ENCODE measurements around the gene DAPK1. TPM values are rescaled to one million over a fixed set of nuclear protein-coding genes. Genes with fewer than 3 reads are reported as not detected.

The DAPK1 gene
- total and polyA plus RNA-seq, 3 donors from 2014 or later = 35.1 to 74.6 (median 71.0) TPM

DNA sequence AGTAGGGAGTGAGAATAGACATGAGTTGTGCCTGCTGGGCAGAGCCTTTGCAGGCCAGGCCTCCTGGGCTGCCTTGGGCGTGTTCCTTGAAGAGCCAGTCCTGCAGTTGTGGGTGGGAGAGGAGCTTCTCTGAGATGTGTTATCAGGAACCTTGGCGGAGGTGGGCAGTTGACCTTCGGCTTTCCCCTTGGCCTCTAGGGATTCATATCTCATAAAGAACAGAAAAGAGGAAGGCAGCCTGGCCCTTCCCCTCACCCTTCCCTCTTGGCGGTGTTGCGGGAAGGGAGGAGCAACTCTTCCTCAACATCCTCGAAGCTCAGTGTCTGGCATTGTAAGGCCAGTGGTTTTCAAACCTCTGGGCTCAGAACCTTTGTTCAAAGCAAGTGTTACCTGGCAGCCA is 59.2 kb downstream of the DAPK1 start:
- H3K4me1 ChIP-seq = peaks cover 10% of the 10 kb centered on the region
- 47 to 69% methylated on average over 5 to 6 of the region's 6 CpGs for WGBS, 2 donors
- DNase-seq = no peak
- intact Hi-C loops (cut with DNase I; ENCODE audit: low total_unique reads) = no loop called here
- no peaks in the 10 kb centered on the region for H3K27me3 ChIP-seq
- no peak overlapping the region for H3K27ac ChIP-seq
- H3K4me3 ChIP-seq = no peak overlapping the region
- no peaks in the 10 kb centered on the region for H3K36me3 ChIP-seq (ENCODE audit: low read depth, missing control alignments)
- no peaks in the 10 kb centered on the region for H3K9me3 ChIP-seq
- TF ChIP-seq, protein P1, sequence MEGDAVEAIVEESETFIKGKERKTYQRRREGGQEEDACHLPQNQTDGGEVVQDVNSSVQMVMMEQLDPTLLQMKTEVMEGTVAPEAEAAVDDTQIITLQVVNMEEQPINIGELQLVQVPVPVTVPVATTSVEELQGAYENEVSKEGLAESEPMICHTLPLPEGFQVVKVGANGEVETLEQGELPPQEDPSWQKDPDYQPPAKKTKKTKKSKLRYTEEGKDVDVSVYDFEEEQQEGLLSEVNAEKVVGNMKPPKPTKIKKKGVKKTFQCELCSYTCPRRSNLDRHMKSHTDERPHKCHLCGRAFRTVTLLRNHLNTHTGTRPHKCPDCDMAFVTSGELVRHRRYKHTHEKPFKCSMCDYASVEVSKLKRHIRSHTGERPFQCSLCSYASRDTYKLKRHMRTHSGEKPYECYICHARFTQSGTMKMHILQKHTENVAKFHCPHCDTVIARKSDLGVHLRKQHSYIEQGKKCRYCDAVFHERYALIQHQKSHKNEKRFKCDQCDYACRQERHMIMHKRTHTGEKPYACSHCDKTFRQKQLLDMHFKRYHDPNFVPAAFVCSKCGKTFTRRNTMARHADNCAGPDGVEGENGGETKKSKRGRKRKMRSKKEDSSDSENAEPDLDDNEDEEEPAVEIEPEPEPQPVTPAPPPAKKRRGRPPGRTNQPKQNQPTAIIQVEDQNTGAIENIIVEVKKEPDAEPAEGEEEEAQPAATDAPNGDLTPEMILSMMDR (IDR thresholded peaks at IDR 0.05) = no peak
- no peak for TF ChIP-seq POLR2A (IDR thresholded peaks at IDR 0.05)

DNA sequence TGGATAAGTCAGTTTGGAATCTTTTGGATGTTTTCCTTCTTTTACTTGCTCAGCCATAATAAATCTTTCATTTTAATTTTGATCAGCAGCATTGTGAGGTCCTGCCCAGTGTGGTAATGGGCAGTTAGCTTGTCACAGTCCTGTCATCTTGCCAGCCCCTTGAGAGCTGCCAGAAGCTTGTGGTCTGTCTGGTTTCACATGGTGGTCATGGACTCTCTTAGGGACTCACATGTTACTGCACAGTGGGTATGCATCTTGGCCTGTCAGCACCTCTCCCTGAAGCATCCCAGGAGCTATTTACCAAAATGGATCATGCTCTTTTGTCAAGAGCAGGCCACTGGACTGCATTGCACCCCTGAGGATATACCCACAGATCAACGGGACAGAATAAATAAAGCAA is 60.3 kb downstream of the DAPK1 start:
- DNase-seq = no peak
- no peaks in the 10 kb centered on the region for H3K36me3 ChIP-seq (ENCODE audit: low read depth, missing control alignments)
- no peak overlapping the region for H3K27ac ChIP-seq
- 60 to 63% methylated on average over 1 of the region's 1 CpG for WGBS, 2 donors
- H3K27me3 ChIP-seq = no peaks in the 10 kb centered on the region
- no peak overlapping the region for H3K4me3 ChIP-seq
- intact Hi-C loops (cut with DNase I; ENCODE audit: low total_unique reads) = no loop called here
- no peaks in the 10 kb centered on the region for H3K9me3 ChIP-seq
- no peak for TF ChIP-seq POLR2A (IDR thresholded peaks at IDR 0.05)
- TF ChIP-seq, protein P1 (IDR thresholded peaks at IDR 0.05) = no peak
- H3K4me1 ChIP-seq = peaks cover 6% of the 10 kb centered on the region

DNA sequence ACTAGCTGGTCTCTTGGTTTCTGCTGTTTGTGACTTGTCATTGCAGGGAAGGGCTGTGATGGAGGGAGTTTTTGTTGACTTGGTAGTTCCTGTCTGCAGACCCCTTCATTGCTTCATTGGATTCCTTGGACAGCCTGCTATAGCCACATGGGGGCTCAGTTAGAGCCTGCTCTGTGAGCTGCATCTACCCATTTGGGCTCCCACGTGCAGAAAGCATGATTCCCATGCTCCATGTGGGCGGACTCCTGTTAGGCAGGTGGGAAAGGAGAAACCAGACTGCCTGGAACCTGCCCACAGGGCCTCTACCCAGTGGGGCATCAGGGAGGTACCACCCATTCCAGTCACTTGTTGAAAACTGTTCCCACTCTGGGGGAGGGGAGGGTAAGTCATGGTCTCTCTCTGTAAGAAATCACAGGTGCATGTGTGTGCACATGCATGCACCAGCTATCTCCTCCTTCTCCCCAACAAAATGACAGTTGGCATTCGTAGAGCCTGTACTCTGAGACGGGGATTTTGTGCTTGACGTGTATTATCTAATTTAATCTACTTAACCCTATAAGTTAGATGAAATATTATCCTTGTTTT is 61.0 kb downstream of the DAPK1 start:
- Histone ChIP-seq H3K36me3 (ENCODE audit: low read depth, missing control alignments) (no peaks in the 10 kb centered on the region), H3K4me3 (no peak overlapping the region), H3K27me3 (no peaks in the 10 kb centered on the region), H3K27ac (no peak overlapping the region), H3K9me3 (no peaks in the 10 kb centered on the region), H3K4me1 (peaks cover 4% of the 10 kb centered on the region)
- TF ChIP-seq, protein P1 (IDR thresholded peaks at IDR 0.05) = no peak
- TF ChIP-seq POLR2A (IDR thresholded peaks at IDR 0.05) = no peak
- intact Hi-C loops (cut with DNase I; ENCODE audit: low total_unique reads) = no loop called here
- WGBS, 2 donors = 70 to 91% methylated on average over 5 of the region's 5 CpGs
- DNase-seq = no peak

DNA sequence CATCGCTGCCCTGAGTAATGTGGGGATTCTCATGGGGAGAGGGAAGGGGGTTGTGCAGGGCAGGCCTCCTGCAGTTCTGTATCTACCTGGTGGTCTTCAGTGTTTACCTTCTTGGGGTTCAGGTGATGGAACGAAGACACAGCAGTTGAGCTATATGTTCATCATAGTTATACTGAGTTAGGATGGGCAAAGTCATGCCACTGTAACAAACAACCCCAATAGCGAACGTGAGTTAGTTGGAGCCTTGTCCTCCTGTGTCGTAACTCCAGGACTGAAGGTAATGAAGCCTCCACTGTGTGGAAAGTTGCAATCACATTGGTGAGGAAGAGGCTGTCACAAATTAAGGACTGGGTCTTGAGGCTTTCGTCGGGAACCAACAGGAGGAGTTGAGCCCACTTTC is 64.4 kb downstream of the DAPK1 start:
- H3K27ac ChIP-seq = no peak overlapping the region
- intact Hi-C loops (cut with DNase I; ENCODE audit: low total_unique reads) = no loop called here
- no peak for TF ChIP-seq POLR2A (IDR thresholded peaks at IDR 0.05)
- TF ChIP-seq, protein P1 (IDR thresholded peaks at IDR 0.05) = no peak
- DNase-seq = no peak
- no peaks in the 10 kb centered on the region for H3K27me3 ChIP-seq
- 80 to 89% methylated on average over 7 of the region's 7 CpGs for WGBS, 2 donors
- no peaks in the 10 kb centered on the region for H3K9me3 ChIP-seq
- peaks cover 5% of the 10 kb centered on the region for H3K4me1 ChIP-seq
- no peak overlapping the region for H3K4me3 ChIP-seq
- H3K36me3 ChIP-seq (ENCODE audit: low read depth, missing control alignments) = no peaks in the 10 kb centered on the region

DNA sequence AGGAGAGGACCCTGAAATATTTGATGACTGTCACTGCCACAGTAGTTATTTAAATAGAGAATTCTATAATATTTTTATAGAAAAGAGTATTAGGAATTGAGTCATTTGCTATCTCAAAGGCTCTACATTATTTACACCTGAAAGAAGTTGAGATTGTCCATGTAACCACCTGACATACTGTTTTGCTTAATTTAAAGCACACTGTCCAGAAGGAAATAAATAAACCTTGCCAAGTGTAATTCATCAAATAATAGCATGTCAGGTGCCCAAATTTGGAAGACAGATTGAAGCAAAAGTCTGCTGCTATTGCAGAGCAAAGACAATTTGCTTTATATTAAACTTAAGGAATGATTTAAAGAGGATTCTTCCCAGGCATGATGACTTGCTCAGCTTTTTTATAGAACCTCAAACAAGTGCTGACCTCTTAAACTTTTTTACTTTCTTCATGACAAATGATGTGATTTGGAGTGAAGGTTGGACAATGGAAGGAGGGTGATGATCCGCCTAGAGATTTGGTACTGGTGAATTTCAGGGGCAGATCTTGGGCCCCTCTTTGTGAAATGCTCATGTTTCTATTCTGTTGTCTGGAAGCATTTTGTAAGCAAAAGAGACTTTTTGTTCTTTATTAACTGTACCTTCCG is 65.0 kb downstream of the DAPK1 start:
- Histone ChIP-seq H3K27ac (no peak overlapping the region), H3K4me3 (no peak overlapping the region), H3K36me3 (ENCODE audit: low read depth, missing control alignments) (no peaks in the 10 kb centered on the region), H3K27me3 (no peaks in the 10 kb centered on the region), H3K9me3 (no peaks in the 10 kb centered on the region), H3K4me1 (peaks cover 8% of the 10 kb centered on the region)
- intact Hi-C loops (cut with DNase I; ENCODE audit: low total_unique reads) = no loop called here
- 63 to 94% methylated on average over 2 of the region's 2 CpGs for WGBS, 2 donors
- no peak for DNase-seq
- no peak for TF ChIP-seq POLR2A (IDR thresholded peaks at IDR 0.05)
- TF ChIP-seq, protein P1 (IDR thresholded peaks at IDR 0.05) = no peak

Measured in testis (tissue), 3 donors.